GM23338 (cell line): Measurements from ENCODE around the gene NCR2.

Source experiments
- CREB1 ChIP-seq: fragments of 250-450 bp; sonication (Bioruptor Pico); IDR thresholded peaks from 2 replicates; pipeline ENCODE4 v1.5.0; 2020; ENCODE audit warnings: low read depth, mild to moderate bottlenecking, moderate library complexity
- EZH2 ChIP-seq: fragments of 200-600 bp; sonication (generic); IDR thresholded peaks from one replicate; pipeline ENCODE4 v1.8.0; 2017; ENCODE audit warnings: antibody characterized with exemption, mild to moderate bottlenecking, low read depth; ENCODE audit not compliant: unreplicated experiment
- TF ChIP-seq, protein P1 (sequence below), 2 experiments: fragments of 200-600 bp in 1 of 2; sonication (generic) in 1 of 2; conservative IDR thresholded peaks; 2 replicates each; pipeline versions ENCODE4 v1.5.1 to v1.6.1; 2016 to 2017; ENCODE audit warnings: antibody characterized with exemption in 2 of 2, low read depth in 2 of 2, mild to moderate bottlenecking in 2 of 2, moderate library complexity in 1 of 2

DNA sequence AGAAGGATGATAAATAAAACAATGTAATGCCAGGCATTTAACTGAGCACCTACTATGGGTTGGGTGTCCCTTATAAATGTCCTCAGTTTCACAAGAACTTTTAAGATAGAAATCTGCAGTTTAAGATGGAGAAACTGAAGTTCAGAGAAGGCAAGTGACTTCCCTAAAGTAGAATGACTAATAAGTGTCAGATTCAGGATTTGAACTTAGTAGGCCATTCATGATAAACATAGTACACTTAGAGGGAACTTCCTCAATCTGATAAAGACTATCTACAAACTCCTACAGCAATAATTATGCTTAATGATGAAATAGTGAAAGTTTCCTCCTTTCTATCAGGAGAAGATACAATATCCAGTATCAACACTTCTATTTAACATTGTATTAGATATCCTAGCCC lies 43.9 kb downstream of the NCR2 start:
- TF ChIP-seq, protein P1, sequence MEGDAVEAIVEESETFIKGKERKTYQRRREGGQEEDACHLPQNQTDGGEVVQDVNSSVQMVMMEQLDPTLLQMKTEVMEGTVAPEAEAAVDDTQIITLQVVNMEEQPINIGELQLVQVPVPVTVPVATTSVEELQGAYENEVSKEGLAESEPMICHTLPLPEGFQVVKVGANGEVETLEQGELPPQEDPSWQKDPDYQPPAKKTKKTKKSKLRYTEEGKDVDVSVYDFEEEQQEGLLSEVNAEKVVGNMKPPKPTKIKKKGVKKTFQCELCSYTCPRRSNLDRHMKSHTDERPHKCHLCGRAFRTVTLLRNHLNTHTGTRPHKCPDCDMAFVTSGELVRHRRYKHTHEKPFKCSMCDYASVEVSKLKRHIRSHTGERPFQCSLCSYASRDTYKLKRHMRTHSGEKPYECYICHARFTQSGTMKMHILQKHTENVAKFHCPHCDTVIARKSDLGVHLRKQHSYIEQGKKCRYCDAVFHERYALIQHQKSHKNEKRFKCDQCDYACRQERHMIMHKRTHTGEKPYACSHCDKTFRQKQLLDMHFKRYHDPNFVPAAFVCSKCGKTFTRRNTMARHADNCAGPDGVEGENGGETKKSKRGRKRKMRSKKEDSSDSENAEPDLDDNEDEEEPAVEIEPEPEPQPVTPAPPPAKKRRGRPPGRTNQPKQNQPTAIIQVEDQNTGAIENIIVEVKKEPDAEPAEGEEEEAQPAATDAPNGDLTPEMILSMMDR (conservative IDR thresholded peaks at IDR 0.05; ENCODE audit: low read depth in 2 of 2) = no peak
- TF ChIP-seq CREB1 = no peak
- TF ChIP-seq EZH2 = peak; percentile 35
